GM19240 (cell line): Measurements from ENCODE around the gene TRAPPC6A.

Source experiments
- DNase-seq: peaks from one replicate; pipeline ENCODE4 v3.0.0; 2011; ENCODE audit warnings: low spot score; ENCODE audit not compliant: insufficient read length

Gene TRAPPC6A, protein sequence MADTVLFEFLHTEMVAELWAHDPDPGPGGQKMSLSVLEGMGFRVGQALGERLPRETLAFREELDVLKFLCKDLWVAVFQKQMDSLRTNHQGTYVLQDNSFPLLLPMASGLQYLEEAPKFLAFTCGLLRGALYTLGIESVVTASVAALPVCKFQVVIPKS

DNA sequence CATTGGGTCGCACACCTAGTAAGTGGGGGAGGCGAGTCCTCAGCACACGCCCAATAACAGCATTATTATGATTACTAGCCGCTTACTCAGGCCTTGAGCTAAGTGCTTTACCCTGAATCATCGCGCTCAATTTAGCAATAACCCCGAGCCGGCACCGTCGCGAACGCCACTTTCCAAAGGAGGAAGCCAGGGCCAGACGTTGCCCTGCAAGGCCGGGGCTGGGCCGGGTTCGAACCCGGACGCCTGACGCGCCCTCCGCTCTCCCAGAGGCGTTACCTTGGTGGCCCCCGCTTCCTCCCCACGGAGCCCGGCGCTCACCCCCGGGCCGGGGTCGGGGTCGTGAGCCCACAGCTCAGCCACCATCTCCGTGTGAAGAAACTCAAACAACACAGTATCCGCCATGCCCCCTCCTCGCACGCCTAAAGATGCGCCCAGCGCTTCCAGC, at the start of gene TRAPPC6A:
Gene TRAPPC6A (minus strand): TSS at position 421 of the 445 bp plus-strand sequence. CDS start 19 bp downstream, at position 402.
- no peak for DNase-seq

DNA sequence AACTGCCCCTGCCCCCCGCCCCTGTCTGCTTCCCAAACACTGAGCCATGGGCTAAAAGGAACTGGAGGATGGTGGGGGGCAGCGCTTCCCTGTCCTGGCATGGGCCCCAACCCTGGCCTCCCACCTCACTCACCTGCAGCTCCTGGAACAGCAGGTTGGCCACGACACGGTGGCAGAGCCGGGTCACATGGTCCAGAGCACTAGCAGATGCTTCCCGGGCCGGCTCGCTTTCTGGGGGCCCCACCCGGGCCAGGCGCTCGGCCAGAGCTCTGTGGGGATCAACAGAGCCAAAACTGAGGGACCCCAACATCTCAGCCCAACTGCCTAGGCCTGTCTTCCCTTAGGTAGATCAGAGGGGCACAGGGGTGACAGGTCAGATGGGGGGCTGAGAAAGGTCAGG, 46.6 kb upstream of the TRAPPC6A start:
- no peak for DNase-seq

DNA sequence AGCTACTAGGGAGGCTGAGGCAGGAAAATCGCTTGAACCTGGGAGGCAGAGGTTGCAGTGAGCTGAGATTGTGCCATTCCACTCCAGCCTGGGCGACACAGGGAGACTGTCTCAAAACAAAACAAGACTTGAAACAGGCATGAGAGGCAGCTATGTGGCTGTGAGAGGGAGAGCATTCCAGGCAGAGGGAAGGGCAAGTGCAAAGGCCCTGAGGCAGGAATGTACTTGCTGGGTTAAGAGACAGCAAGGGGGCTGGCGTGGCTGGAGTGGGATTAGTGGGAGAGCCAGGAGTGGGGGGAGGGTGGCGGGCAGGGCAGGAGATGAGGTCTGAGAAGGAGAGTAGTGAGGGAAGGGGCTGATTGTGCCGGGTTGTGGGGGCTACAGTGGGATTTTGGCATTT, 45.8 kb upstream of the TRAPPC6A start:
- no peak for DNase-seq

DNA sequence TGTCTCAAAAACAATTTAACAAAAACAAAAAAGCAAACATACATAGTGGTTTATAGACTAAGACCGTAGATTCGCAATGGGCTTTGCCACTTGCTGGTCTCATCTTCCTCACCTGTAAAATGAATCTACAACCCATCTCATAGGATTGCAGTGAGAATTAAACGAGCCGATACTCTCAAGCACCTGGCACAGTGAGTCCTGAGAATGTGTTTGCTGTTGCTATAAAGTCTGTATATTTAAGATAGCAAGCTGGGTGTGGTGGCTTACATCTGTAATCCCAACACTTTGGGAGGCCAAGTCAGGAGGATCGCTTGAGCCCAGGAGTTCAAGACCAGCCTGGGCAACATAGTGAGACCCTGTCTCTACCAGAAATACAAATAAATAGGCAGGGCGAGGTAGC, 44.7 kb upstream of the TRAPPC6A start:
- no peak for DNase-seq

DNA sequence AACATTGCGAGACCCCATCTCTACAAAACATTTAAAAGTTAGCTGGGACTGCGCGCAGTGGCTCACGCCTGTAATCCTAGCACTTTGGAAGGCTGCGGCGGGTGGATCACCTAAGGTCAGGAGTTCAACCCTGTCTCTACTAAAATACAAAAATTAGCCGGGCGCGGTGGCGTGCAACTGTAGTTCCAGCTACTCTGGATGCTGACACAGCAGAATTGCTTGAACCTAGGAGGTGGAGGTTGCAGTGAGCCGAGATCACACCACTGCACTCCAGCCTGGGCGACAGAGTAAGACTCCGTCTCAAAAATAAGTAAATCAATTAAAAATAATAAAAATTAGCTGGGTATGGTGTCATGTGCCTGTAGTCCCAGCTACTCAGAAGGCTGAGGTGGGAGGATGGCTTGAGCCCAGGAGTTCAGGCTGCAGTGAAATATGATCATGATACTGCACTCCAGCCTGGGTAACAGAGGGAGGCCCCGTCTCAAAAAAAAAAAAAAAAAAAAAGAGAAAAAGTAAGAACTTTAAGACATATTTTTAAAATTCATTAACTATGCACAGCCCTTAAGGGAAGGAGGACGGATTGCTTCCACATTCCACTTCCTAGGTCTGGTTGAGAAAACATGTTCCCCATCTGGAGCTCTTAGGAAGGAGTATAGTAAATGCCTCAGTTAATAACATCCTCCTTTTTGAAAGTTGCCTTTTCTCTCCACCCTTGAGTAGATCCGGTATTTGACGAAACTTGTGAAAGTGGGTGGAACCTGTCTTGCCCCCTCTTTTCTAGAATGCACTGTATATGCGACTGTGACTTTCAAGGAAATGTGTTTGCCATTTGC, 41.1 kb upstream of the TRAPPC6A start:
- DNase-seq: no peak

DNA sequence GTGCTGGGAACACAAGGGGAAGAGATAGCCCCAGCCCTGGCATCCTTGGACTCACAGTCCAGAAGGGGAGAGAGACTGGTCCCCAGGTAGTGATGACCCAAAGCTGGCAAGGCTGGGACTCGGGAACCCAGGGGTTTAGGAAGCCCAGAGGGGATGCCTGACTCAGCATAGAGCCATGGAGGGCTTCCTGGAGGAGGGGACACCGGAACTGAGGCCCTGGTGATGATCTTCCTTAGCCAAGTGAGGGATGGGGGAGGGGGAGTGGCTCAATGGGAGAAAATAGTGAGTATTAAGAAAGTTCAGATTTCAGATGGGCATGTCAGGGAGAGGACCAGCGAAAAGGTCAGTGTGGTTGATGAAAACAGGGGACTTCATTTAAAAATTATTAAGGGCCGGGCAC, 40.4 kb upstream of the TRAPPC6A start:
- DNase-seq: no peak

DNA sequence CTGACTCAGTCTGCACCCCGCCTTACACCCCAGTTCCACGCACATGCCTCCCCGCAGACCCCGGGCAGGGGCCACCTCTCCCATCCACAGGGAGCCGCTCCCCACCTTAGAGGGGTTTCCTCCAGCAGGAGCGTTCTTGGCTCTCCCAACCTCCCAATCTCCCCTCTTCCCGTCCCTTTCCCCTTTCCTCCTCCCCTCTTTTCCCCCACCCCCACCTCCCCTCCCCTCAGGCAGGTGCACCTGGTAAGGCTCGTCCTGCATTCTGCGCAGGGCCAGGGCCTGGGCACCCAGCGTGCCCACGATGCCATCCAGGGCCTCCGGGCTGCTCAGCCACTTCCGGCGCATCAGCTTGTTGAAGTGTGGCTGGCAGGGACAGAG, 39.9 kb upstream of the TRAPPC6A start:
- DNase-seq: no peak

DNA sequence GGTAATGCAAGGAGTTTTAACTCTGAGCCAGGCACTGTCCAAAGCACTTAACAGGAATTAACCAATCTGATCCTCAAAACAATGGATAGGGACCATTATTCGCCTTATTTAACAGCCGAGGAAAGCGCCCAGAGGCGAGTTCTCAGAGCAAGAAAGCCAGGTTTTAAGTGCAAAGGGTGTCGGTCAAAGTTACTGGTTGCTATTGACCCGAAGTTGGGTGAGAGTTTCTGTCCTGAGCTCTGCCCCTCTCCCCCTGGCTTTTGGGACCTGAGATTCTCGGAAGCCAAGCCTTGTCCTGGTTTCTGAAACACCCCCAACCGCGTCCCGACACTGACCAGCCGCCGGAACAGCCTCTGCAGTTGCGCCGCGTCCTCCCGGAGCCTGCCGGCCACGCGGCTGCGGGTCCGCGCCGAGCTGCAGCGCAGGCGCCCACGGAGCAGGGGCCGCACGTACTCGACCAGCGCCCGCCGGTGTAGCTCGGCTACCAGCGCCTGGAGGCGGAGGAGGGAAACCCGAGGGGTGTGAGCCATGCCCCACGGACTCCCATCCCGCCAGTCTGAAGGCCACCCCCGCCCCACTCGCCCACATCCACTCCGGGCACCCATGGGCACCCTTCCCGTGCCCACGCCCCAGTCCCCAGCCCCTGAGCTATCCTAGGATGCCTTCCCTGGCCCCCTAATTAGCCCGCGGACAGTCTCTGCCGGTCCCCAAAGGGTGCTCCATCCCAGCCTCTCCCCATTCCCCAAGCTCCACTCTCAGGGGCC, 39.3 kb upstream of the TRAPPC6A start:
- no peak for DNase-seq

DNA sequence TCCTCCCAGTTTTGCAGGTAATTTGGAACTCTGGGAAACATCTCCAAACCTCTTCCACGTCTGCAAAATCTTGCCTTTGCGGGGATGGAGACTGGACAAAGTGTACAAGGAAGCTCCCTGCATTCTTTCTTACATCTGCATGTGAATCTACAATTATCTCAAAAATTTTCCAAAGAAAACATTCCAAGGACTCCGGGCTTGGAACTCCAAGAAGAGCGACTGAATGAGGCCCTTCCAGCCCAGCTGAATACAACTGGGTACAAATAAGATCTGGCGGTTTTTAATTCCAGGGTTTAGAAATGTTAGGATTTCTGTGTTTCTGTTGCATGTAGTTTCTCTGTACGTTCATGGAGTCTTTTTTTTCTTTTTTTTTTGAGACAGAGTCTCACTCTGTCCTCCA, 38.6 kb upstream of the TRAPPC6A start:
- DNase-seq: no peak

DNA sequence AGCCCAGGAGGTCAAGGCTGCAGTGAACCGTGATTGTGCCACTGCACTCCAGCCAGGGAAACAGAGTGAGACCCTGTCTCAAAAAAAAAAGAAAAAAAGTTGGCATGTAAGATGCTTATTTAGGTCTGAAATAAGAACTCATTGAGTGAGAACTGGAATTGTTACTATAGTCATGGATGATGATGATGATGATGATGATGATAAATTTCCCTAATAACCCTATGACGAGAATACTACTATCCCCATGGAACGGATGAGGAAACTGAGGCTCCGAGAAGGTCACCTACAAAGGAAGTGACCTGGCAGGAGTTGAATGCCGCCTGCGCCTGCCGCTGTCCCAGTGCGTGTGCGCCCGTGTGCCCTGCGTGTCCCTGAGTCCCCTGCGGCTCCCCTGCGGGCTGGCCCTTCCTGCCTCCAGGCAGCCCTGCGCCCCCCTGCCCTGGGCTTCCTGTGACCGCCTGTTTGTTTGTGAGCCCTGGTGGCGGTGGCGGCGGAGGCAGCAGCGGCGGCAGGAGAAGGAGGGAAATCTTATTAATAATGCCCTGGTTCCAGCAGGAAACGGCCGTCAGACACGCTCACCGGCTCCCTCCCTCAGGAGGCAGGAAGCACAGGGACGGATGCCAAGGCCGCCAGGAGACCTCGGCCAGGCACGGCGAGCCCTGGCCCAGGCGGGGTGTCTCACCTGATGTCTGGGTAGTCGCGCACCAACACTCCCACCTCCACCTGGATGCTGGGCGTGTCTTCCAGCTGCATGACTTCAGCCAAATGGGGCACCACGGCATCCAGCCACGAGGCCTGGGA, 37.6 kb upstream of the TRAPPC6A start:
- DNase-seq: no peak

DNA sequence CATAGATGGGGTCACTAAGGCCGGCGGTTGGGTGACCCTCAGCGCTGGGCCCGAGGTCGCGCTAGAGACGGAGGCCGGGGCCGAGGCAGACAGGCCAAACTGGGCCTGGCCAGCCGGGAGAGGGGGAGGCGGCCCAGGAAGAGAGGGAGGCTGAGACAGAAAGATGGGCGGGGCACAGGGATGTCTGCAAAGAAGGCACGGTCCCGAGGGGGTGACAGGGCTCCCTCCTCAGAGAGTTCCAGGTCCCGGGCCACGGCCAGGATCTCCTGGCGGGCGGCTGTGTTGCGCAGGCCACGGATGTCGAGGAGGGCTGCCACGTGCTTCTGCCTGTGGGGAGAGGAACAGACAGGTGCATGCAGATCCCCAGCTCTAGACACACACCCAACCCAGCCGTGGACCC, 35.0 kb upstream of the TRAPPC6A start:
- no peak for DNase-seq

DNA sequence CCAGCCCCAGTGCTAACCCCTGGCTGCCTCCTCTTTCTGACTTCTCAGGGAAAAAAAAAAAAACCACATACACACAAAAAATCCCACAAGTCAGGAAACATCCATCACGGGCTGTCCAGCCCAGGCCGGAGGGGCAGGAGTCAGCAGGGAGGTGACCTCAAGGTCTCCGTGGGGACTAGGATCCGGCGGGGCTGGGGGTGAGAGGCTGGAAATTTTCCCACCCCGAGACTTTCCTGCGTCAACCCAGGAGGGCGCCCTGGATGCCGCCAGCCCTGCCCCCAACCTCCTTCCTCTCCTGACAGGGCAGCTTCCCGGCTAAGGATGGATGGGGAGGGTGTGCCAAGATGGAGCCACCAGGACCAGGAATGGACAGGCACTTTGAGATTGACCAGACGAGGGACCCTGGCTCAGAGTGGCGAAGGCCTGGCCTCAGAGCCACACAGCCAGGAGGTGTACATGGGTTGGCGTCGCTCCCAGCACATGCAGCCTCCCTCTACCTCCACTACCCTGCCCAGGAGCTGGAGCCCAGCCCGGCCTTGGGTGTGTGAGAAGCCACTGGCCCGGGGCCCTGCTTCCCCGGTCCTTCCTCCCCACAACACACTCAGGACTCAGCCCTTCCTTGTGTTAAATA, 33.8 kb upstream of the TRAPPC6A start:
- DNase-seq: no peak

DNA sequence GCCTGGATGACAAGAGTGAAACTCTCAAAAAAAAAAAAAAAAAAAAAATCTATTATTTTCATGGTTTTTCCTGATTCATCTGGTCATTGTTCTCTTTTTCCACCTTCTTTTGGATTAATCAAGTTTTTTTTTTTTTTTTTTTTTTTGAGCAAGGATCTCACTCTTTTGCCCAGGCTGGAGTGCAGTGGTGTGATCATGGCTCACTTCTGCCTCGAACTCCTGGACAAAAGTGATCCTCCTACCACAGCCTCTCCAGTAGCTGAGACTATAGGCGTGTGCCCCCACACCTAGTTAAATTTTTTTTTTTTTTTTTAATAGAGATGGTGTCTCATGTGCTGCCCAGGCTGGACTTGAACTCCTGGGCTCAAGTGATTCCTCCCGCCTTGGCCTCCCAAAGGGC, 28.3 kb upstream of the TRAPPC6A start:
- DNase-seq: no peak

DNA sequence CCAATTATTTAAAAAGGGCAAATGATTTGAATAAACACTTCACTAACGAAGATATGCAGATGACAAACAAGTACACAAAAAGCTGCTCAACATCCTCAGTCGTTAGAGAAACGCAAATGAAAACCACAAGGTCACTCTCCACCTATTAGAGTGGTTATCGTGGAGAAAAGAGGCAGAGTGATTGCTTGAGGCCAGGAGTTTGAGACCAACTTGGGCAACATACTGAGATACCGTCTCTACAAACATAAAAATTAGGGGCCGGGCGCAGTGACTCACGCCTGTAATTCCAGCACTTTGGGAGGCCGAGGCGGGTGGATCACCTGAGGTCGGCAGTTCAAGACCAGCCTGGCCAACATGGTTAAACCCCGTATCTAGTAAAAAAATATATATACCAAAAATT, 27.8 kb upstream of the TRAPPC6A start:
- no peak for DNase-seq

DNA sequence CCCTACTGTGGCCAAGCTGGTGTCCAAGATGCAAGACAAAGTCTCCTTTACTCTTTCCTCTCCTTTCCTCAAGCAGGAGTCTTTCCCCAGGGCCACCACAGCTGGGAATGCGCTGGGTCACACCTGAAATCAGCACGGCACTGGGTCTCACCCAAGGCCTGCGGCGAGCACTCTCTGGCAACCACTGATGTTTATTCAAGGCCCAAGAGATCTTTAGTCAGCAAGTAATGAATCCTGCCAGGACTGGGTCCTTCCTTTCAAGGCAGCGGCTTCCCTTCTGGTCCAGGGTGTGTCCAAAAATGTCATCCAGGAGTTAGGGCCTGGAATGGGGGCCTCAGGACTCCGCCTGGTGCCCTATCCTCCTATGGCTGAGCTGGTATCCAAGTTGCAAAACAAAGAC, 24.6 kb upstream of the TRAPPC6A start:
- no peak for DNase-seq

DNA sequence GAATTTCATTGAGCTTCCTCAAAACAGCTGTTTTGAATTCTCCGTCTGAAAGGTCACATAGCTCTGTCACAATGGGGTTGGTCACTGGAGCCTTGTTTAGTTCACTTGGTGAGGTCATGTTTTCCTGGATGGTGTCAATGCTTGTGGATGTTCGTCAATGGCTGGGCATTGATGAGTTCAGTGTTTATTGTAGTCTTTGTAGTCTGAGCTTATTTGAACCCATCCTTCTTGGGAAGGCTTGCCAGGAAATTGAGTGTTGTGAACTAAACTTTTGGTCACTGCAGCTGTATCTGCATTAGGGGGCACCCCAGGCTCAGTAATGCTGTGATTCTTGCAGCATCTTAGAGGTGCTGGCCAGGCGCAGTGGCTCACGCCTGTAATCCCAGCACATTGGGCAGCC, 22.5 kb upstream of the TRAPPC6A start:
- no peak for DNase-seq

DNA sequence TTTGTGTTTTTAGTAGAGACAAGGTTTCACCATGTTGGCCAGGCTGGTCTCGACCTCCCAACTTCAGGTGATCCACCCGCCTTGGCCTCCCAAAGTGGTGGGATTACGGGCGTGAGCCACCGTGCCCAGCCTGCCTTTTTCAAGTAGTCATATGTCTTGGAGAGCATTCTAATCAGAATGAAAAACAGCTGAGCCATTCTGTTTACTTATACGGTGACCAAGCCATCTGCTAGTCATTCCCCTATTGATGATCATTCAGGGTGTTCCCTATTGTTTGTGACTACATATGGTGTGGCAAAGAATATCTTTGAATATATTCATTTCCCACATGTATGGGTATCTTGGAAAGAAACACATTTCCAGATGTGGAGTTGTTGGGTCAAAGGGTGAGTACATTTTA, 17.7 kb upstream of the TRAPPC6A start:
- DNase-seq: no peak

DNA sequence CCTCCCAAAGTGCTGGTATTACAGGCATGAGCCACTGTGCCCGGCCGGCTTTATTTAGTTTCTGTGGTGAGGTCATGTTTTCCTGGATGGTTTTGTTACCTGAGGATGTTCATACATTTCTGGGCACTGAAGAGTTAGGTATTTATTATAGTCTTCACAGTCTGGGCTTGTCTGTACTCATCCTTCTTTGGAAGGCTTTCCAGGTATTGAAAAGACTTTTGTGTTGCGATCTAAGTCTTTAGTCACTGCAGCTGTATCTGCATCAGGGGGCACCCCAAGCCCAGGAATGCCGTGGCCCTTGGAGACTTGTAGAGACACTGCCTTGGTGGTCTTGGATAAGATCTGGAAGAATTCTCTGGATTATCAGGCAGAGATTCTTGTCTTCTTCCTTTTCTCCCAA, 13.3 kb upstream of the TRAPPC6A start:
- no peak for DNase-seq

DNA sequence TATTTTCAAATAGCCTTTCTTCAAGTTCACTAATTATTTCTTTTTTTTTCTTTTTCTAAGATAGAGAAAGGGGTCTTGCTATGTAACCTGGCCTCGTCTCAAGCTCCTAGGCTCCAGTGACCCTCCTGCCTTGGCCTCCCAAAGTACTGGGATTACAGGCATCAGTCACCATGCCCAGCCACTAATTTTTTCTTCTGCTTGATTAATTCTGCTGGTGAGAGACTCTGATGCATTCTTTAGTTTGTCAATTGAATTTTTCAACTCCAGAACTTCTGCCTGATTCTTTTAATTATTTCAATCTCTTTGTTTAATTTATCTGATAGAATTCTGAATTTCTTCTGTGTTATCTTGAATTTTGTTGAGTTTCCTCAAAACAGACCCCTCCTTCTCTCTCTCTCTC, 11.9 kb upstream of the TRAPPC6A start:
- no peak for DNase-seq

DNA sequence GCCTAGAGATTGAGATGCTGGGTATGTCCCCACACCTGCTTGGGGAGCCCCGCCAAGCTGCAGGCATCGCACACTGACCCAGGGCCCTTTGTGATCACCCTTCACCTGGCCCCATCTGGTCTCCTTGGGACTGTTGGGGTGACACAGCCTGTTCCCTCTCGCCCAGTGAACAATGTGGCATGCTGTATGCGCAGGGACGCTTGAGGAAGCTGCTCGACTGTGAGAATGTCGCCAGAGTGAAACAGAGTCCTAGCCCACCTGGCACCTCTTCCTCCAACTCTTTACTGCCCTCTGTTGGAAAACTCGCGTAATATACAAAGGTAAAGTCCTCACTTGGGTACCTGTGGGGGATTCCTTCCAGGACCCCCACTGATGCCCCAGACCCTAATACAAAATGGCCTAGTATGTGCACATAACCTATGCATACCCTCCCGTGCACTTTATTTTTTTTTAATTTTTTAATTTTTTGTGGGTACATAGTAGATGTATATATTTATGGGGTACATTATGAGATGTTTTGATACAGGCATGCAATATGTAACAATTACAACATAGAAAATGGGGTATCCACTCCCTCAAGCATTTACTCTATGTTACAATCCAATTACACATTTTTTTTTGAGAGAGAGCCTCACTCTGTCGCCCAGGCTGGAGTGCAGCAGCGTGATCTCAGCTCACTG, 9.5 kb upstream of the TRAPPC6A start:
- DNase-seq: peak; percentile 74
